Stomach (tissue), 9 donors: ENCODE results near the gene NTNG1. TPM values are rescaled to one million over a fixed set of nuclear protein-coding genes. Genes with fewer than 3 reads are reported as not detected.

Experiments used
- DNase-seq, 2 donors: peaks; one replicate each; pipeline versions ENCODE4 v3.0.0 to v3.0.0-alpha.2; 2013 to 2019
- H3K27ac ChIP-seq, 5 donors: fragments of 200-600 bp in 4 of 5; sonication (generic) in 4 of 5; one replicate each; pipeline ENCODE4 v1.5.1; 2013 to 2019; ENCODE audit warnings: mild to moderate bottlenecking in 1 of 5, moderate library complexity in 1 of 5
- H3K27me3 ChIP-seq, 3 donors: fragments of 200-600 bp; sonication (generic); one replicate each; pipeline ENCODE4 v1.5.1; 2017 to 2019; ENCODE audit warnings: mixed run types in 1 of 3
- H3K36me3 ChIP-seq, 4 donors: fragments of 200-600 bp; sonication (generic); 1 replicate in 3 of 4; 2 replicates in 1 of 4; pipeline ENCODE4 v1.5.1; 2016 to 2019
- H3K4me1 ChIP-seq, 4 donors: fragments of 200-600 bp; sonication (generic); one replicate each; pipeline ENCODE4 v1.5.1; 2016 to 2019
- H3K4me3 ChIP-seq, 4 donors: fragments of 200-600 bp; sonication (generic) in 3 of 4; one replicate each; pipeline ENCODE4 v1.5.1; 2016 to 2019; ENCODE audit warnings: mild to moderate bottlenecking in 1 of 4
- H3K9me3 ChIP-seq, 4 donors: fragments of 200-600 bp; sonication (generic); one replicate each; pipeline ENCODE4 v1.5.1; 2016 to 2019
- CTCF ChIP-seq, 7 experiments: fragments of 450-650 bp in 4 of 7; fragments of 200-600 bp in 3 of 7; sonication (generic) in 3 of 7; IDR thresholded peaks; one replicate each; pipeline ENCODE4 v1.5.1; 2016 to 2019; ENCODE audit warnings: antibody characterized with exemption in 7 of 7, control low read depth in 2 of 7, mild to moderate bottlenecking in 1 of 7
- EP300 ChIP-seq: sonication (generic); formaldehyde crosslinking; IDR thresholded peaks from one replicate; pipeline ENCODE4 v1.6.1; 2017; ENCODE audit warnings: antibody characterized with exemption
- POLR2A ChIP-seq, 4 donors: fragments of 450-650 bp; IDR thresholded peaks; one replicate each; pipeline ENCODE4 v1.6.1; 2016; ENCODE audit warnings: antibody characterized with exemption in 4 of 4, control low read depth in 2 of 4, mild to moderate bottlenecking in 1 of 4, moderate library complexity in 1 of 4
- POLR2AphosphoS5 ChIP-seq, 3 donors: sonication (generic); formaldehyde crosslinking; IDR thresholded peaks; one replicate each; pipeline ENCODE4 v1.6.1; 2016; ENCODE audit warnings: antibody characterized with exemption in 3 of 3
- WGBS, 5 donors: extraction: QIAGEN DNeasy Blood & Tissue Kit in 3 of 5; methylation state at CpG; one replicate each; pipeline versions ENCODE4 v1.1.5 to v1.1.7; 2013 to 2018; 5-methylcytosine and 5-hydroxymethylcytosine counted together
- intact Hi-C: fragments of 100-400 bp; cut with DNase I; formaldehyde crosslinking; loops from one replicate; pipeline ENCODE4 v1.15.1; 2023; ENCODE audit warnings: low total_unique reads
- polyA plus RNA-seq, 3 donors: library from polyadenylated mRNA; stranded (reverse); fragments of 200-250 nt; gene quantifications; one replicate each; pipeline ENCODE4 v1.2.3, GENCODE V29; 2013
- total RNA-seq, 5 donors: library from RNA; depleted of rRNA; stranded (reverse); fragments of >200 nt; gene quantifications; one replicate each; pipeline versions ENCODE4 v1.1.0 to v1.2.3, GENCODE V29; 2014 to 2016
- donor health status: healthy with polysubstance abuse.
- donor health status: Bipolar disorder and iron deficiency.
- donor health status: healthy.

NTNG1 gene
- total and polyA plus RNA-seq, 8 donors = 0.23 to 2.0 (median 0.58) TPM; not detected in 3

GRCh38 chr1:107491582-107491981, 350.7 kb downstream of the NTNG1 start:
- H3K27ac ChIP-seq = no peak overlapping the region
- intact Hi-C loops = no loop called here

GRCh38 chr1:107493111-107493716, 352.4 kb downstream of the NTNG1 start:
- H3K4me3 ChIP-seq = no peak overlapping the region
- H3K27me3 ChIP-seq = no peaks in the 10 kb centered on the region
- no peaks in the 10 kb centered on the region for H3K4me1 ChIP-seq
- intact Hi-C loops = no loop called here
- H3K36me3 ChIP-seq = no peaks in the 10 kb centered on the region
- DNase-seq = no peak
- WGBS, 5 donors = 89 to 94% (median 92%) methylated on average over 4 of the region's 4 CpGs
- TF ChIP-seq POLR2A (IDR thresholded peaks at IDR 0.05) (no peak), POLR2AphosphoS5 (IDR thresholded peaks at IDR 0.05) (no peak), EP300 (no peak), CTCF (IDR thresholded peaks at IDR 0.05) (no peak)
- H3K27ac ChIP-seq = no peak overlapping the region
- no peaks in the 10 kb centered on the region for H3K9me3 ChIP-seq

More at GRCh38 chr1:107491582-107491981, 350.7 kb downstream of the NTNG1 start:
- no peaks in the 10 kb centered on the region for H3K27me3 ChIP-seq
- no peaks in the 10 kb centered on the region for H3K36me3 ChIP-seq
- H3K4me3 ChIP-seq = no peak overlapping the region
- no peaks in the 10 kb centered on the region for H3K9me3 ChIP-seq
- DNase-seq = no peak
- WGBS, 5 donors = 74 to 83% (median 78%) methylated on average over 4 of the region's 4 CpGs
- TF ChIP-seq EP300 (no peak), POLR2AphosphoS5 (IDR thresholded peaks at IDR 0.05) (no peak), POLR2A (IDR thresholded peaks at IDR 0.05) (no peak), CTCF (IDR thresholded peaks at IDR 0.05) (no peak)
- H3K4me1 ChIP-seq = no peaks in the 10 kb centered on the region

- intact Hi-C loops = no loop called here
- WGBS, 5 donors = 87 to 94% (median 92%) methylated on average over 6 of the region's 6 CpGs
- H3K4me1 ChIP-seq = no peaks in the 10 kb centered on the region
- TF ChIP-seq EP300 = no peak
- no peak for TF ChIP-seq POLR2A (IDR thresholded peaks at IDR 0.05)
- no peak for TF ChIP-seq CTCF (IDR thresholded peaks at IDR 0.05)
- no peak for TF ChIP-seq POLR2AphosphoS5 (IDR thresholded peaks at IDR 0.05)
- H3K27me3 ChIP-seq = no peaks in the 10 kb centered on the region
- H3K36me3 ChIP-seq = no peaks in the 10 kb centered on the region
- H3K27ac ChIP-seq = no peak overlapping the region
- no peak overlapping the region for H3K4me3 ChIP-seq
- DNase-seq = no peak
- H3K9me3 ChIP-seq = no peaks in the 10 kb centered on the region
Measured at GRCh38 chr1:107494061-107494460, 353.2 kb downstream of the NTNG1 start.

GRCh38 chr1:107496002-107496401, 355.2 kb downstream of the NTNG1 start:
- Histone ChIP-seq H3K4me3 (no peak overlapping the region), H3K27me3 (no peaks in the 10 kb centered on the region), H3K4me1 (no peaks in the 10 kb centered on the region), H3K27ac (no peak overlapping the region), H3K9me3 (no peaks in the 10 kb centered on the region), H3K36me3 (no peaks in the 10 kb centered on the region)
- no peak for DNase-seq
- intact Hi-C loops = no loop called here
- no peak for TF ChIP-seq POLR2A (IDR thresholded peaks at IDR 0.05)
- TF ChIP-seq CTCF (IDR thresholded peaks at IDR 0.05) = no peak
- TF ChIP-seq EP300 = no peak
- TF ChIP-seq POLR2AphosphoS5 (IDR thresholded peaks at IDR 0.05) = no peak
- WGBS, 5 donors = 13 to 38% (median 27%) methylated on average over 1 of the region's 1 CpG
